ENCODE results near the gene FOXF2.

FOXF2 gene

GRCh38 chr6:1403851-1404712 is 14.7 kb downstream of the FOXF2 start:
- TF ChIP-seq ZFX (IDR thresholded peaks at IDR 0.05; ENCODE audit: borderline replicate concordance), result no peak
- TF ChIP-seq CTCF (IDR thresholded peaks at IDR 0.05), result no peak
- no peak overlapping the region for H3K27ac ChIP-seq

GRCh38 chr6:1404713-1405098 is 15.3 kb downstream of the FOXF2 start:
- H3K27ac ChIP-seq, result no peak overlapping the region
- TF ChIP-seq ZFX (IDR thresholded peaks at IDR 0.05; ENCODE audit: borderline replicate concordance), result no peak
- TF ChIP-seq CTCF (IDR thresholded peaks at IDR 0.05), result no peak

GRCh38 chr6:1405221-1405620 is 15.8 kb downstream of the FOXF2 start:
- H3K27ac ChIP-seq, result no peak overlapping the region
- TF ChIP-seq CTCF (IDR thresholded peaks at IDR 0.05) (no peak), ZFX (IDR thresholded peaks at IDR 0.05; ENCODE audit: borderline replicate concordance) (no peak)

GRCh38 chr6:1406306-1407072 is 17.1 kb downstream of the FOXF2 start:
- TF ChIP-seq CTCF (IDR thresholded peaks at IDR 0.05) (no peak), ZFX (IDR thresholded peaks at IDR 0.05; ENCODE audit: borderline replicate concordance) (no peak)

GRCh38 chr6:1407499-1407990 is 18.2 kb downstream of the FOXF2 start:
- H3K27ac ChIP-seq, result no peak overlapping the region
- TF ChIP-seq CTCF (IDR thresholded peaks at IDR 0.05) (no peak), ZFX (IDR thresholded peaks at IDR 0.05; ENCODE audit: borderline replicate concordance) (no peak)

More at GRCh38 chr6:1406306-1407072, 17.1 kb downstream of the FOXF2 start:
- no peak overlapping the region for H3K27ac ChIP-seq

GRCh38 chr6:1409774-1410465 is 20.5 kb downstream of the FOXF2 start:
- no peak overlapping the region for H3K27ac ChIP-seq
- no peak for TF ChIP-seq CTCF (IDR thresholded peaks at IDR 0.05)
- no peak for TF ChIP-seq ZFX (IDR thresholded peaks at IDR 0.05; ENCODE audit: borderline replicate concordance)
